ENCODE results near the gene MT1F.

Gene MT1F

DNA sequence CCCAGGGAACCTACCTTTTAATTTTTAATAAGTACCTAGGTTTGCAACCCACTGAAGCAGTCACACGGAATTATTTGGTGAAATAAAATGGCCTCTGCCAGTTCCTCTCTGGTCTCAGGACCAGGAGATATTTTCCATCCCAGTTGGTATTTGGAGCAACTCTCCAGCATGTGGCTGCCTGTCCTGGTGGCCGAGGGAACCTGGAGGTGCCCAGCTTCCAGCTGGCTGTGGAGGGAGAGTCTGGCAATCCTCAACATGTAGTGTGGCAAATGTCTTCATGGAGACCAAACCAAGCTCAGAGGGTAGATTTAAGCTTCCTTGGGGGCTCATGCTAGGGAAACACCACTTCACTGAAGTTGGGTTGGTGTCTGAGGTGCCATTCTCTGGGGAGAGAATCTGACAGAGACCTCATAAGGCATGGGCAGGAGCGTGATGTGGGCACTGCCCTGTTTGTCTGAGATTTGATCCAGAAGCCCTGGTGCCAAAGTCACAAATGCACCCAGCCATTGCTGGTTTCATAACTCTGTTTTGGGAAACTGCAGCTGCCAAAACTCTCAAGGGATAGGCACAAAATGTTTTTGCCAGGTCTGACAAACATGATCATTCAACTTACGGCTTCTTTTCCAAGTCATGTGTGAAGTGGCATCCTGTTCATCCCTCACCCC, 27.3 kb downstream of the MT1F start:
- Histone ChIP-seq H3K27me3 (ENCODE audit: low read length) (no peaks in the 10 kb centered on the region), H2AFZ (ENCODE audit: low read depth, low read length, severe bottlenecking) (no peak overlapping the region), H3K9me2 (replicated peaks; ENCODE audit: insufficient read depth, low read length) (no peaks in the 10 kb centered on the region), H4K20me1 (ENCODE audit: low read depth, low read length) (no peaks in the 10 kb centered on the region), H3K4me3 (ENCODE audit: insufficient read depth, low read length, poor library complexity, severe bottlenecking) (no peak overlapping the region), H3K4me2 (ENCODE audit: low read depth, low read length, poor library complexity, severe bottlenecking) (no peak overlapping the region), H3K79me2 (ENCODE audit: insufficient read depth, low read length) (no peaks in the 10 kb centered on the region), H3K9ac (ENCODE audit: low read length) (no peak overlapping the region), H3K9me3 (ENCODE audit: insufficient read depth, low read length) (no peaks in the 10 kb centered on the region), H3F3A (ENCODE audit: insufficient read depth) (no peaks in the 10 kb centered on the region), H3K27ac (ENCODE audit: low read depth, low read length) (no peak overlapping the region), H3K36me3 (ENCODE audit: low read length) (no peaks in the 10 kb centered on the region)
- TF ChIP-seq, protein P1, sequence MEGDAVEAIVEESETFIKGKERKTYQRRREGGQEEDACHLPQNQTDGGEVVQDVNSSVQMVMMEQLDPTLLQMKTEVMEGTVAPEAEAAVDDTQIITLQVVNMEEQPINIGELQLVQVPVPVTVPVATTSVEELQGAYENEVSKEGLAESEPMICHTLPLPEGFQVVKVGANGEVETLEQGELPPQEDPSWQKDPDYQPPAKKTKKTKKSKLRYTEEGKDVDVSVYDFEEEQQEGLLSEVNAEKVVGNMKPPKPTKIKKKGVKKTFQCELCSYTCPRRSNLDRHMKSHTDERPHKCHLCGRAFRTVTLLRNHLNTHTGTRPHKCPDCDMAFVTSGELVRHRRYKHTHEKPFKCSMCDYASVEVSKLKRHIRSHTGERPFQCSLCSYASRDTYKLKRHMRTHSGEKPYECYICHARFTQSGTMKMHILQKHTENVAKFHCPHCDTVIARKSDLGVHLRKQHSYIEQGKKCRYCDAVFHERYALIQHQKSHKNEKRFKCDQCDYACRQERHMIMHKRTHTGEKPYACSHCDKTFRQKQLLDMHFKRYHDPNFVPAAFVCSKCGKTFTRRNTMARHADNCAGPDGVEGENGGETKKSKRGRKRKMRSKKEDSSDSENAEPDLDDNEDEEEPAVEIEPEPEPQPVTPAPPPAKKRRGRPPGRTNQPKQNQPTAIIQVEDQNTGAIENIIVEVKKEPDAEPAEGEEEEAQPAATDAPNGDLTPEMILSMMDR (IDR thresholded peaks at IDR 0.05; ENCODE audit: insufficient read depth, low read length, poor library complexity, severe bottlenecking): no peak
- no peak for TF ChIP-seq EZH2phosphoT487 (conservative IDR thresholded peaks at IDR 0.05; ENCODE audit: low read length)

DNA sequence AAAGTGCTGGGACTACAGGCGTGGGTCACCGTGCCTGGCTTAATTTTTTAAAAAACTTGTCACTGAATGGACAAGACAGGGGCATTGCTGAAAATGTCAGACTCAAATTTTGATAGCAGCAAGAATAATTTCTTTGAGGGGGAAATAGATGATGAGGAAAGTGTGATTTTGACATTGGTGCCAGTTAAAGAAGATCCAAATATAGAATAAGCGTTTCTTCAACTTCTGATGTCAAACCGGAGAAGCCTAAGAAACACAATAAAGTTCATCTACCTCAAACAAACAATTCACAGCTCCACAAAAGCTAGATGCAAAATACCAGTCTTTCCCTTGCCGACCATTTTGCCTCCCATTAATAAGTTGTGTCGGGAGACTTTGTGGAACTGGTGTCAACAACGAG, 29.0 kb downstream of the MT1F start:
- TF ChIP-seq, protein P1 (IDR thresholded peaks at IDR 0.05; ENCODE audit: insufficient read depth, low read length, poor library complexity, severe bottlenecking): no peak
- no peak for TF ChIP-seq EZH2phosphoT487 (conservative IDR thresholded peaks at IDR 0.05; ENCODE audit: low read length)
- Histone ChIP-seq H3K9ac (ENCODE audit: low read length) (no peak overlapping the region), H3K4me3 (ENCODE audit: insufficient read depth, low read length, poor library complexity, severe bottlenecking) (no peak overlapping the region), H3K27ac (ENCODE audit: low read depth, low read length) (no peak overlapping the region), H3K36me3 (ENCODE audit: low read length) (no peaks in the 10 kb centered on the region), H3K4me2 (ENCODE audit: low read depth, low read length, poor library complexity, severe bottlenecking) (no peak overlapping the region), H2AFZ (ENCODE audit: low read depth, low read length, severe bottlenecking) (no peak overlapping the region), H4K20me1 (ENCODE audit: low read depth, low read length) (no peaks in the 10 kb centered on the region), H3K79me2 (ENCODE audit: insufficient read depth, low read length) (no peaks in the 10 kb centered on the region), H3K9me2 (replicated peaks; ENCODE audit: insufficient read depth, low read length) (no peaks in the 10 kb centered on the region), H3F3A (ENCODE audit: insufficient read depth) (no peaks in the 10 kb centered on the region), H3K9me3 (ENCODE audit: insufficient read depth, low read length) (no peaks in the 10 kb centered on the region), H3K27me3 (ENCODE audit: low read length) (no peaks in the 10 kb centered on the region)

DNA sequence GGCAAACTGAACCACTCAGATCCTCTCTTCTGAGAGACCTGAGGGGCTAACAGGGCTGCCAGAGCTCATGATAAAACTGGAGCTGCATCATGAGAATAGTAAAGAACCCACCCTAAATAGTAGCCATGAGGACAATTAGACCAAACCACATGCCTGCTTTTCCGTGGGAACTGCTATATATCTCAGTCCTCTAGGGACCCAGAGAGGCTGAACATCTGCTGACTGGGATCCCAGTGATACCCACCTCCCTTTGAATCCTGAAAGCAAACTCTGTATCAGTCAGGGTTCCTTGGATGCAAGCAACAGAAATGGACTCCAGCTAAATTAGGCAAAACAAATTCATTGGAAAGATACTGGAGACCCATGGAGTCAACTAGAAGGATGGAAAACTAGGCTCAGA, 31.0 kb downstream of the MT1F start:
- Histone ChIP-seq H3K9ac (ENCODE audit: low read length) (no peak overlapping the region), H3K36me3 (ENCODE audit: low read length) (no peaks in the 10 kb centered on the region), H3K27ac (ENCODE audit: low read depth, low read length) (no peak overlapping the region), H3K27me3 (ENCODE audit: low read length) (no peaks in the 10 kb centered on the region), H2AFZ (ENCODE audit: low read depth, low read length, severe bottlenecking) (no peak overlapping the region), H3K79me2 (ENCODE audit: insufficient read depth, low read length) (no peaks in the 10 kb centered on the region), H3F3A (ENCODE audit: insufficient read depth) (no peaks in the 10 kb centered on the region), H4K20me1 (ENCODE audit: low read depth, low read length) (no peaks in the 10 kb centered on the region), H3K9me3 (ENCODE audit: insufficient read depth, low read length) (no peaks in the 10 kb centered on the region), H3K9me2 (replicated peaks; ENCODE audit: insufficient read depth, low read length) (no peaks in the 10 kb centered on the region), H3K4me3 (ENCODE audit: insufficient read depth, low read length, poor library complexity, severe bottlenecking) (no peak overlapping the region), H3K4me2 (ENCODE audit: low read depth, low read length, poor library complexity, severe bottlenecking) (no peak overlapping the region)
- TF ChIP-seq EZH2phosphoT487 (conservative IDR thresholded peaks at IDR 0.05; ENCODE audit: low read length): no peak
- TF ChIP-seq, protein P1 (IDR thresholded peaks at IDR 0.05; ENCODE audit: insufficient read depth, low read length, poor library complexity, severe bottlenecking): no peak
